Frontal cortex (tissue), 4 donors: Measurements from ENCODE around the gene PBX3. TPM values are rescaled to one million over a fixed set of nuclear protein-coding genes. Genes with fewer than 3 reads are reported as not detected.

Experiments
- DNase-seq, 2 donors: peaks; one replicate each; pipeline ENCODE4 v3.0.0; 2012; ENCODE audit warnings: low spot score in 2 of 2
- FAIRE-seq: peaks from 2 replicates; lab custom pipeline; 2012; peaks lifted over from hg19 to GRCh38; lab: Jason Lieb, UNC
- total RNA-seq: library from RNA; depleted of rRNA; stranded (reverse); fragments of >200 nt; gene quantifications from one replicate; pipeline ENCODE4 v1.2.3, GENCODE V29; 2014
- donor health status: control.
- donor health status: control.
- donor health status: control.

The PBX3 gene
- total RNA-seq, 1 donor from 2014 or later = 37.5 TPM

DNA sequence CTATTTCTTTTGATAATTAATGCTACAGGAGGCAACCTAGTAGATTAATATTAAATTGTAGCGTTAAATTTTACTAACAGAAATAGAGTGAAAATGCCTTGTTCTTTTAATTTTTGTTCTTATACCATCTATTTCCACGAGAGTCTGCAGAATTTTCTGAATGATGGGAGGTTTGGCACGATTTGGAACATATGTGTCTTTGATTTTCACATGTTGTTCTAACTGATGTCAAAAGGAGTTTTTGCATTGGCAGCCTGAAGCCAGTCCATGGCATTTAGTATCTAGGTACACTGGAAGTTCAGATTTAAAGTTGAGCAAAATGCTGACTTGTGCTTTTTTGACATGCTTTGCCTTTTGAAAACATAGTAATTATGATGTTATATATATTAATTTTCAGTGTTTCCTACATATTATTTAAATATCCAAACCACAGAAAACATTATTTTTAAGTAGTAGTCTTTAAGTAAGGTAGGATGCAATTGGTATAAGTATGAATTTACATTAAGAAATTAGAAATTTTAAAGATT, 103.0 kb downstream of the PBX3 start:
- FAIRE-seq (no peak), DNase-seq (no peak)

DNA sequence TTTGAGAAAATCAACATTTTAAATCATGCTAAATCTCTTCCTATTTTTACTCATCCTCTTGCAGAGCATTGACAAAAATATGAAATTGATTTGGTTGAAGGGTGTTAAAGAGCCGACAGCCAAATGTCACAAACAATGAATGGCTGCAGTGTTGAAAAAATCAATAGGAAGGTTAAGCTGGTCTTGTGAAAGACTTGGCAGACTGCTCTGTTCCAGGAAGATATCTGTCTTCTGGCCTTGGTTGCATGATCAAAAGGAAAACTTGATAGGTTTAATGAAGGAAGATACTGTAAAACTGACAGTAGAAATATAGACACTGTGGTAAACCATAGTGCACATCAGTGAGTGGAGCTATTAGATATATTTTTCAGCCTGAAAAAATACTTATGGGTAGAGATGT, 103.6 kb downstream of the PBX3 start:
- FAIRE-seq (no peak), DNase-seq (no peak)

DNA sequence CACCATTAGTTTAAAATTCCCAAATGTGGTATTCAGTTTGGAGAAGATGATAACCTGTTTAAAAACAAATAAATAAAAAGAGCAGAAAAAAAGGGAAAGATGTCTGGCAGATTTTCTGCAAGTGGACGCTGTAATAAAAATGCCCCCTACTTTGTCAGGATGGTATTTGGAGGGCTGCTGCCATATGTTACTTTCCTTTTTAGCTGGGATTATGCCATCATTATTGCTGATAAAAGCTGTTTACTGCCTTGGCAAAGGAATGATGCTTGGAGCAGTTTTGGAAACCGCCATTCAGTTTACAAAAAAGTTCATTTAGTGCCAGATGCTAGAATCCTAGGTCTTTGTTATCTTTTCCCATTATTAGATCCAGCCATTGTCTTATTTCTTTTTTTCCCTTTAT, 104.8 kb downstream of the PBX3 start:
- FAIRE-seq = no peak

DNA sequence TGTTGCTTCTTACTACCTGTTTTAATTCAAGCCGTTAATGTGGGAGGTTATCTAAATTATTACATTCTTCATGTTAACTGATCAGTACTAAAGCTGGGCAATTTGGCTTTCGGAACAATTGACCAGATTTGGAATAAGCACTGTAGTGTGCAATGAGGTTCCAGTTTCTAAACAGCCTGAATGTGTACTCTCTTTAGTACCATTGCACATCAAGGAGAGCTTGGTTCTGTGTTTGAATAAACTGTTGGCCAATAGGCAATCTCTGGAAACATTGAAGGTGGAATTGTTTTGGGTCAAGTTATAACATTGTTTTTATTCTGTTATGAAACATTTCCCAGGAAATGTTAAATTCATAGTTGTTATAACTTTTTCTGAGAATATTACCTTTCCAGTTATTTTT, 105.2 kb downstream of the PBX3 start:
- no peak for DNase-seq
- FAIRE-seq = no peak

More for the DNA sequence above, 104.8 kb downstream of the PBX3 start:
- DNase-seq = no peak

DNA sequence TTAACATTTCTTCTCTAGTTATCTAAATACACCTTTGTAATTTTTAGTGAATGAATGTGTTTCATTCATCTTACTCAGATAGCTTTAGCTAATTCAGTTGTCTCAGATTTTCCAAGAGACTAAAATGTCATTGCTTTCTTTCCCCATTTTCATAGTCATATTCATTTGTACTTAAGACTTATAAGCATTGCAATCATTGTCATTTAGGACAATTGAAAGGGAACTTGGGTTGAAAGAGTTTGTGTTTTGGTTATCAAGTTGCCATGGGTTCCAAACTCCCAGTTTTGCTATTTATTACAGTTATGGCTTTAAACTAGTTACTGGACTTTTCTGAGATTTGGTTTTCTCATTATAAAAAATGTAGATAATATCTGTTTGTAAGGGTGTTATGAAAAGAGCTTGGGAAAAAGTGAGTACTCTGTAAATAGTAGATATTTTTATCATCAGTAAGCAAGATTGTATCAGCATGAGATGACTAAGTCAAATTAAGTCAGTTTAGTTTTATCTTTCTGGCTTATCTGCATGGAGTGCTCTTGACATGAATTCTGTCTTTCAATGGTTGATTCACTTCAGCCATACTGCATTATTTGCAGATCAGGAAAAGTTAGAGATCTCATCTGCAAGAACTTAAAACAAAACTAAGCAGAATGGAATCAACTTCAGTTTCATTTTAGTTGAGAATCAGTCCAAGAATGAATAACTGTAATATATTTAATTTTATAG, 107.5 kb downstream of the PBX3 start:
- no peak for DNase-seq
- no peak for FAIRE-seq

DNA sequence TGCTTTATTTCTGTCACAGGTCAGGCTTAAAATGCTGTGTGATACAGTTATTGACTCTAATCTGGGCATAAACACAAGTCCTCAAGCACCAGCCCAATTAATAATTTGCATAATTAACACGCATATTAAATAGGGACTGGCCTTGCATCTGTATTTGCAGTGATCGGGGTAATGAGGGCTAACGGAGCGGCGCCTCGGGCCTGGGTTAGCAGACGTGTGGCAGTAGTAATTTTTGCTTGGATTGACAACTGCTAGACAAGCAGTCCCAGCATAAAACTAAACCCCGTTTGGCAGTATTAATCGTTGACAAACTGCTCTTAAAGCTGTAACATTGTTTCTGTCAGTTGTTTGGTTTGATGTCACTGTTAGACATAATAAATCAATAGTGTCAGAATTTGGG, 109.2 kb downstream of the PBX3 start:
- DNase-seq (no peak), FAIRE-seq (no peak)

DNA sequence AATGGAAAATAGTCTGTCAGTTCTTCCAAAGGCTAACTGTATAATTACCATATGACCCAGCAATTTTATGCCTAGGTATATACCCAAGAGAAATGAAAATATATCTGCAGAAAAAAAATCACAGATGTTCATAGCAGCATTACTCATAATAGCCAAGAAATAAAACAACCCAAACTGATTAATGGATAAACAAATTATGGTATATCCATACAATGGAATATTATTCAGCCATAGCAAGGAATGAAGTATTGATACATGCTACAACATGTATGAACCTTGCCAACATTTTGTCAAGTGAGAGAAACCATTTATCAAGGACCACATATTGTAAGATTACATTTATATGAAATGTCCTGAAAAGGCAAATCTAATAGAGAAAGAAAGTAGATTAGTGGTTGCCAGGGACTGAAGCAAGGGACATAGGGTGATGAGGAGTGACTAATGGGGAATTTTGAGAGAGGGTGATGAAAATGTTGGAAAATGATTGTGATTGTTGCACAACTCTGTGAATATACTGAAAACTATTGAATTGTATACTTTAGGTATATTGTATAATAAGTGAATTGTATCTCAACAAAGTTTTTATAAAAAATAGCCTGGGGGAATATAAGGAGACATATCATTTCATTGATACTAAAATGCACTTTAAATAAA, 114.4 kb downstream of the PBX3 start:
- no peak for FAIRE-seq
- no peak for DNase-seq

DNA sequence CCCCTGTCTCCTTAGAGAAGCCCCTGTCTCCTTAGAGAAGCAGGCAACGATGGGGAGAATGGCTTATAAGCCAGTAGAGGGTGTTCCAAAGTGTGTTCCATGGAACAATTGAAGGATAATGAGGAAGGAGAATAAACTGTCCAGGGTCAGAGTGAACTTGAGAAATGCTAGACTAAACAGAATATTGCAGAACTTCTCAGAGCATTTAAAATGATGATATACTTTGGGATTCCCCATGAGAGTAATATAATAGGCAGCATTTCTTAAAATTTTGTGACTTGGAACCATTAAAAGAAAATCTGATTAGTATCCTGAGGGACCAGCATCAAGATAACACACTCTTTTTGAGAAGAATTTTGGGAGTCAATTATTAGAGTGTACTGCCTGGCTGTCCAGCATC, 116.8 kb downstream of the PBX3 start:
- no peak for FAIRE-seq
- DNase-seq = no peak

DNA sequence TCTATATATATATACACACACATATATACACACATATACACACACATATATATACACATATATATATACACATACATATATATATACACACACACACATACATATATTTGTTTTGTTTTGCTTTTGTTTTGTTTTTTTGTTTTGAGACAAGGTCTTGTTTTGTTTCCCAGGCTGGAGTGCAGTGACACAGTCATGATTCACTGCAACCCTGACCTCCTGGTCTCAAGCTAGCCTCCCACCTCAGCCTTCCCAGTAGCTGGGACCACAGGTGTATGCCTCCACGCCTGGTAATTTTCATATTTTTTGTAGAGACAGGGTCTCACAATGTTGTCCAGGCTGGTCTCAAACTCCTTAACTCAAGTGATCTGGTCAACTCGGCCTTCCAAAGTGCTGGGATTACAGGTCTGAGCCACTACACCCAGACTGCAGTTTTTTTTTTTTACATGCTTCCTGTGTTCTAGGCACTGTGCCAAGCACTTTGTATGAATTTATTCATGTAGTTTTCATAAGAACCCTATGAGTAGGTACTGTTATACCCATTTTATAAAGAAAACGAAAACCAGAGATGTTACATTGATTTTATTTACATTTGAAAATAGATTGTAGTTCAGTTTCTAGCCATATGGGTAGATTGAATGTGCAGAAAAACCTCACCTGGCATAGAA, 120.7 kb downstream of the PBX3 start:
- no peak for DNase-seq
- peak; percentile 43 for FAIRE-seq

DNA sequence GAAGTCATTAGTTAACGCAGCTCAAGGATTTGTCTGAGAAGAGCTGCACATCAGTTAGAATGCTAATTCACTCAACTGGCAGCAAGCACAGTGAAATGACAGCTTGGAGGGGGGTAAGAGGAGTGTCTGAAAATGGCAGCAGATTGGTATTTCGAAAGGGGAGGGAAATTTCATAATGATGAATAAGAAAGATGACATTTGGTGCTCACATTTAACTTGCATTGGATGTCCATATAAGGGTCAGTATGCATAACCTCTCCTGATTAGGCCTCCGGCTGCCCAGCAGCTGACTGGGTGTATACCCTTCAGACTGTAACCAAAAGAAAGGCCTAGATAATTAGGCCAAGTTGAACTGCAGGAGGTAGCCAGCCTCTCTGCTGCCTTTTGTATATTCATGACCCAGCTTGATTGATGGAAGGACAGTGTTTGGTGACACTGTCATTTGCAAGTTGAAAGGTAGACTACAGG, 131.0 kb downstream of the PBX3 start:
- DNase-seq (no peak), FAIRE-seq (no peak)

DNA sequence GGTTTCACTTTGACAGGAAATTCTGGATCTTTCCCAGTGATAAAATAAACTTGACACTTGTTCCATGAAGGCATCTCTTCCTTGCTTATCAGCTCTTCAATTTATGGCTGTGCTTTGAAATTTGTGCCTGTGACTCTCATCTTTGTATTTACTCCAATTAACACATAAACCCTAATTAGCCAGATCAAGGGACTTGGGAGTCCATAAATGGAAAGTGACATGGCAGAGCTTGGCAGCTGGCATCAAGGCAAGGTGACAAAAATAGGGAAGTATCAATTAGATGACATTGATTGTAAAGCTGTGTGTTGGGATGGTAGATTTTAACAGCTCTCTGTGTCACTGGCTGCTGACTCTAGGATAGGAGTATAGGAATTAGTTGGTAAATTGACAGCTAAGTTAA, 133.9 kb downstream of the PBX3 start:
- FAIRE-seq = no peak
- no peak for DNase-seq

DNA sequence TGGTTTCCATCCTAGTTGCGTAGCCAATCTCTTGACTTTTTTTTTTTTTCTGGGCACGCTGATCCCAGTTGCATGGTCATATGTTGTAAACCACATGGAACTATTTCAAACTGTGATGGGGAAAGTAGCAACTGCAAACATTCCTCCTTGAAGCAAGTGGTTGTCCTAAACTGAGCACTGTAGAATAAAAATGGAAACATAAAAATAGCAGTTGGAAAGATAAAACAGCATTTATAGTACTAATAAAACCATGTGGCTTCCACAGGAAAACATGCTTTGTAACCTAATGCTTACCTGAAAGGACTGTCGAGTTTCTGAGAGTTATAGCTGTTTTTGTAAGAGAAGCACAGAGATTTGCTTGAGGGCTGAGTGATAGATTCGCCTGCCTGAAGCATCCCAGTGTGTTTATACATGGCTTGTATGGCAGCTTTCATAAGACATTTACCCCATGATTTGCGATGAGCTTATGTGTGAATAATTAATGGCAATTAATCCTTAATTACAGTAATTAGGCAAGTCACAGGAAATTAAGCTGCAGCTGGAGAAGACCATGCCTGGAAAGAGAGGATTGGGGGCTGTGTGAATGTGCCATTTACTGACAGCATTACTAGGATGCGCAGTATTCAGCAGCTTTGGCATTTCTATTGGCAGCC, 136.5 kb downstream of the PBX3 start:
- DNase-seq (no peak), FAIRE-seq (no peak)

DNA sequence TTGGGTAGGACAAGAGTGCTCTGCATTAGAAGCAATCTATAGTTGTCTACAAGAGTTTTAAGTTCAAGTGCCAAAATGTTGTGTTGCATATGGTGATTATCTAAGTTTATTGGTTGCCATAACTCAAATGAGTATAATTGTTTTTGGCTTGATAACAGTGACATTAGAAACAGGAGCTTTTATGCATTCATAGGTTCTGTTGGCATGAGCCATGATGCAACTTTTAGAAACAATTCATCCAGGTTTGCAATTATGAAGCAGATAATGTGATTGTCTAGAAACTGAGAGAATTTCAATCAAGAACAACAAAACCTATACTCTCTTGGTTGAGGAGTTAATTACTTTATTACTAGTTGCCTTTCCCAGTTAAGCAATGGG, 137.0 kb downstream of the PBX3 start:
- DNase-seq (no peak), FAIRE-seq (no peak)

DNA sequence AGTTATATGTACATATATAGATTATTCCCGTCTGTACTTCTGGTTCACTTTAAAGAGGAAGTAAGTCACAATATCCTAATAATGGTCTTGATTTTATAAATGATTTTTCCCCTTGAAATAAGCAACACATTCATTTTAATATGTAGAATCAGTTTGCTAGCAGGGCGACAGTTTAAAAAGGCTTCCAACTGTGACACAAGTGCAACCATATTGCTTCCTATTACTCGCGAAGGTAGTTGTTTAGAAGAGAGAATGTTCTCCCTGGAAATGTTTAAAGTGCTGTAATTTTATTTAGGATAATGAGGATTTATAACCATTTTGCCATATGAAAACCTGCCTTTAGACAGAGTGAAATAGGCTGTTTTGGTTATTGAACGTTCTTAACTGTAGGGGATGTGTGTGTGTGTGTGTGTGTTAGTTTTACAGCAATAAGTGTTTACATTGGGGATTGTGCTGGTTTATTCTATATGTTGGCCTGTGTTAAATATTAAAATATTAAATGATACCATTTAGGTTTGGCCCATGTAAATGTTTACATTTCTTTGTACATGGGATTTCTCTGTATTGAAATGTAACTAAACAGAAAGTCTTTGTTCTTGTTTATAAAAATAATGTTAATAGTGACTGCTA, 138.3 kb downstream of the PBX3 start:
- FAIRE-seq (no peak), DNase-seq (no peak)

DNA sequence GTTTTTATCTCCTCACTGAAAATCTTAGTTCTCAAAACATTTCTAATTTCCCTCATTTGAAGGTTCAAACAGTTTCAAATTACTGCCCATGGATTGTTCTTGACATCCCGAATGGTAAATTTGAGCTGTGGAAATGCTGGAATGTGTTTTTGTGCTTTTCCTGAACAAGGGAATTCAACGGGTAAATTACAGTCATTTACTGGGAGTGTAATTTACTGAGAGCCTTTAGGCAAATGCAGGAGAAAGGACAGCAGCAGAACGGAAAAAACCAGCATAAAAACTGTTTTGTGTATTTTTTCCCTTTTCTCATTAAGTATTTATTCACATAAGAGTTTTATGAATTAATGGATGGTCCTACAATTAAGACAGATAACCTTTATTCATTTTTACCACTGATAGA, 139.2 kb downstream of the PBX3 start:
- DNase-seq (no peak), FAIRE-seq (no peak)

DNA sequence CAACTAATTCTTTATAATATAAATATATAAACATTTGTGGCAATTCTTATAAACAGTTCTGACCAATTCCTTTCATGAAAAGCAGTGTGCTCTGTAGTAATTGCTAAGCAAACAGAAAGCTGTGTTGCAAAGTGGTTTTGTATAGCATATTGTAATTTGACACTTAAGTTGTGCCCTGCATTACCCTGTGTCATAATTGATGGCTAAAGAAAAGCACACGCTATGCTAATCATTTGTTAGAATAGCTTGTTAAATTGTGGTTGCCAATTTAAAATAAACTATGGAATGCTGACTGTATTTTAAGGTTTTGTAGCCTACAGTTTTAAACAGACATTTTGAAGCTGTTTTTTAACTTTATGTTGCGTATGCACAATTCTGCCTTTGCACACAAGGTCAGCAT, 140.0 kb downstream of the PBX3 start:
- DNase-seq (no peak), FAIRE-seq (no peak)

DNA sequence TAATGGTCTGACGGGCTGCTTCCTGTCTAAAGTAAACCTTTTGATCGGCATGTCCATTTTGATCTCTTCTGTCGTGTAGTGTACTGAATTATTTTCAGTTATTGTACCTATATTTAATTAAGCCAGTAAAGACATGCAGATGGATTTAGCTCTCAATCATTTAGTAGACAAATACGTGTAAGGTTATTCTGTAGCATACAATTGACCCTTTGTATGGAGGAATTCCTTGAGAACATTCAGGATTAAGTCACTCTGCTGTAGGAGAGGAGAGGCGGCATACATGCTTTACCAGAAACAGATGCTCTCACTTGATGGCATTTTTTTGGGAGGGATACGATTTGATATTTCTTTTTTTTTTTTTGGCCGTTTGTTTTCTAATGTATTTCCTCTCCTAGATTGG, 141.0 kb downstream of the PBX3 start:
- no peak for FAIRE-seq
- DNase-seq = no peak

DNA sequence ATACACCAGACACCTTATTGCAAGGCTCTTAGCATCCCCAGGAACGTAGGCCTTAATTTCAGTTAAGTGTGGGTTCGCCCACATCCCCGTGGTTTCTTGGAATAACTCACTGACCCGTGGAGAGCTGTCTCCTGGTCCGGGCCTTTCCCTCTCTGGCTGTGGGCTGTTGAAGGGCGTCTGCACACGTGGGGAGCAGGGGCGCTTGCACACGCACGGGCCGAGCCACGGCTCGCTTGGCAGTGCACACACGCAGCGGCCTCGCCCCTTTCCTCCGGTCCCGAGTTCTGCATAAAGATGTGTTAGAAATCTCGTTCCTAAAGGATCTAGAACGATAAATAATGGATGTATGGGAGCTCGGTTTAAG, 141.9 kb downstream of the PBX3 start:
- FAIRE-seq (no peak), DNase-seq (peak in 1 of 2 donors; percentile 22)

DNA sequence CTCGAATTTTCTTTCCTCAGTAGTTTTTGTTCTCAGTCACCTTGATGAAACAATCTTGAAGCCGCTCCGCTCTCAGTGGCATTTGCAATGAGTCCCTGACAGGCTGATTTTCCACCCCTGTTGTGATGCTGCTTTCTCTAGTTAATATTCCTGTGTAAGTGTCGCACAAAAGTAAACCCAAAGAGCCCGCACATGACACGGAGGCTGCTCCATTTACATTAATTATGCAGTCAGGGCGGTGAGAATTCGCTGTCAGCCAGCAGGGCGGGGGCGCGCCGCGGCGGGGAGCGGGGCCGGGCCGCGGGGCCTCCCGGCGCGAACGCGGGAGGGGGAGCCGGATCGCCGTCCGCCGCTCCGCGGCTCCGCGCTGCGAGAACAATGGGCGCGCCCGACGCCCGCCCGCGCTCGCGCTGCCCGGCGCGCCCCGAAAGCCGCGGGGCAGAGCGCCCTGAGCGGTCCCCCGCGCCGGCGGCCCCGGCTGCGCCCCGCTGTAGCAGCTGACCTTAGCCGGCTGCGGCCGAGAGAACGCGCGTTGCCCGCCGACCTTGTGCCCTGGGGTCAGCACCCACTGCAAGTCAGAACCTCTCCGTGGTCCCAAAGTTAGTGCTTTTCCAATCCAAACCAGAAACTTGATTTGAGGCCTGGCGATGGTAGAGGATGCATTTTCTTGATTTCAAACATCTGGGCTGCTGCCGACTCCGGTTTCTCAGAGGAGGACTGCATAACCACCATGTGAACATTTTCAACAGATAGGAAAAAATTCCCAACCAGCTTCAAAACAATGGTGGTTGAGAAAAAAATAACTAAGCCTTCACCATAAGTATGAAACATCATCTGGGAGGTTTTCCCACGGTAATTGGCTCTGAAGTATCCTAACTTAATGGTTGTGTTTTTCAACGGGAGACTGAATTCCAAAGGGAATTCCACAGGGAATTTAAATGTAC, 142.6 kb downstream of the PBX3 start:
- FAIRE-seq (no peak), DNase-seq (peak; percentile 73 to 80)
